ENCODE measurements around the gene IRAK1BP1. TPM values are rescaled to one million over a fixed set of nuclear protein-coding genes. Genes with fewer than 3 reads are reported as not detected.
"Not testable (repeated sequence)": the region's sequence is repeated elsewhere in the genome, so short reads cannot be mapped to it uniquely, and the experiment has no call there.

Gene IRAK1BP1
- total RNA-seq, 1 donor from 2014 or later, result 3.0 TPM

DNA sequence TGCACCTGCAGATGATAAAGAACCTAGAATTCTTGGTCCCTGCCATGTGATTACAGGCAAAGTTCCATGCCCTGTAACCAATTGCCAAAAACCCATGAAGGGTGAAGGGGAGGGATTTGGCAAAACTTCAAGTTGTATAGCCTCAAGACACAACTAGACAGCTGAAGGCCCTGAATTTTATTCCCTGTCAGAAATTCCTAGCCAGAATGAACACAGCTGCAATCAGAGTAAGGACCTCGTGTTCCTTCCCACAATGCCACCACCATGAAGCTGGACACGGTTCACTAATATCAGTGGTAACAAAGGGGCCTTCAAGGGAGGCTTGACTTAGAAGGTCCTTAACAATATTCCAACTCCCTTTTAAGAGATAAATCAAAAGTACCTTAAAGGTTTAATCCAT is 22.5 kb upstream of the IRAK1BP1 start:
- no peak for DNase-seq
- Mint-ChIP-seq H3K27me3 (peaks cover under 1% of the 10 kb centered on the region), H3K36me3 (ENCODE audit: low read depth) (no peaks in the 10 kb centered on the region), H3K27ac (no peak overlapping the region), H3K4me1 (no peaks in the 10 kb centered on the region), H3K4me3 (no peak overlapping the region), H3K9me3 (peaks cover 5% of the 10 kb centered on the region)
- no peak for ATAC-seq (ENCODE audit: low read depth)
- intact Hi-C loops (cut with micrococcal nuclease), result no loop called here
- TF ChIP-seq, protein P1, sequence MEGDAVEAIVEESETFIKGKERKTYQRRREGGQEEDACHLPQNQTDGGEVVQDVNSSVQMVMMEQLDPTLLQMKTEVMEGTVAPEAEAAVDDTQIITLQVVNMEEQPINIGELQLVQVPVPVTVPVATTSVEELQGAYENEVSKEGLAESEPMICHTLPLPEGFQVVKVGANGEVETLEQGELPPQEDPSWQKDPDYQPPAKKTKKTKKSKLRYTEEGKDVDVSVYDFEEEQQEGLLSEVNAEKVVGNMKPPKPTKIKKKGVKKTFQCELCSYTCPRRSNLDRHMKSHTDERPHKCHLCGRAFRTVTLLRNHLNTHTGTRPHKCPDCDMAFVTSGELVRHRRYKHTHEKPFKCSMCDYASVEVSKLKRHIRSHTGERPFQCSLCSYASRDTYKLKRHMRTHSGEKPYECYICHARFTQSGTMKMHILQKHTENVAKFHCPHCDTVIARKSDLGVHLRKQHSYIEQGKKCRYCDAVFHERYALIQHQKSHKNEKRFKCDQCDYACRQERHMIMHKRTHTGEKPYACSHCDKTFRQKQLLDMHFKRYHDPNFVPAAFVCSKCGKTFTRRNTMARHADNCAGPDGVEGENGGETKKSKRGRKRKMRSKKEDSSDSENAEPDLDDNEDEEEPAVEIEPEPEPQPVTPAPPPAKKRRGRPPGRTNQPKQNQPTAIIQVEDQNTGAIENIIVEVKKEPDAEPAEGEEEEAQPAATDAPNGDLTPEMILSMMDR (IDR thresholded peaks at IDR 0.05), result no peak
- POLR2A ChIA-PET, result no interaction called here
- CTCF ChIA-PET, result no interaction called here

- H3K4me3 Mint-ChIP-seq, result no peak overlapping the region
- POLR2A ChIA-PET, result no interaction called here
- H3K4me1 Mint-ChIP-seq, result no peaks in the 10 kb centered on the region
- peaks cover 4% of the 10 kb centered on the region for H3K9me3 Mint-ChIP-seq
- TF ChIP-seq, protein P1 (IDR thresholded peaks at IDR 0.05), result no peak
- ATAC-seq (ENCODE audit: low read depth) (no peak), DNase-seq (no peak)
- intact Hi-C loops (cut with micrococcal nuclease), result no loop called here
- no peaks in the 10 kb centered on the region for H3K36me3 Mint-ChIP-seq (ENCODE audit: low read depth)
- no peak overlapping the region for H3K27ac Mint-ChIP-seq
- CTCF ChIA-PET, result no interaction called here
- no peaks in the 10 kb centered on the region for H3K27me3 Mint-ChIP-seq
These were observed 21.8 kb upstream of the IRAK1BP1 start for GRCh38 chr6:78845567-78845966.

DNA sequence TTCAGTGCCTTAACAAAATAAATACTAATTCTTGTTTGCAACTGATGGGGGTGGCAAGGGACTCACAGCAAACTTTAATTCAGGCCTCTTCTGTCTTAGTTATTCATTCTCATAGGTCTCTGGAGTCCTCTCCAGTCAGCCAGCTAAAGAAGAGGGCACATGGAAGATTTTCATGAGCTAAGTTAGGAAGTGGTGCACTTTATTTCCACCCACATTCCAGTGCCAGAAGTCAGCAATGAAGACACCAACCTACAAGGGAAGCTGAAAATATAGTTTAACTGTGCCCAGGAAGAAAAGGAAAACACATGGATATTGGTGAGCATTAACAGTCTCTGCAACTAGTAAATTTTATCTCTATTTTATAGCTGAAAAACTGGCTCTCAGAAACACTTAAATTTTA is 16.7 kb upstream of the IRAK1BP1 start:
- H3K27me3 Mint-ChIP-seq, result no peaks in the 10 kb centered on the region
- DNase-seq (no peak), ATAC-seq (ENCODE audit: low read depth) (no peak)
- H3K4me1 Mint-ChIP-seq, result no peaks in the 10 kb centered on the region
- H3K27ac Mint-ChIP-seq, result no peak overlapping the region
- H3K36me3 Mint-ChIP-seq (ENCODE audit: low read depth), result no peaks in the 10 kb centered on the region
- ChIA-PET POLR2A (no interaction called here), CTCF (no interaction called here)
- H3K9me3 Mint-ChIP-seq, result peaks cover 4% of the 10 kb centered on the region
- intact Hi-C loops (cut with micrococcal nuclease), result no loop called here
- TF ChIP-seq, protein P1 (IDR thresholded peaks at IDR 0.05), result no peak
- no peak overlapping the region for H3K4me3 Mint-ChIP-seq

DNA sequence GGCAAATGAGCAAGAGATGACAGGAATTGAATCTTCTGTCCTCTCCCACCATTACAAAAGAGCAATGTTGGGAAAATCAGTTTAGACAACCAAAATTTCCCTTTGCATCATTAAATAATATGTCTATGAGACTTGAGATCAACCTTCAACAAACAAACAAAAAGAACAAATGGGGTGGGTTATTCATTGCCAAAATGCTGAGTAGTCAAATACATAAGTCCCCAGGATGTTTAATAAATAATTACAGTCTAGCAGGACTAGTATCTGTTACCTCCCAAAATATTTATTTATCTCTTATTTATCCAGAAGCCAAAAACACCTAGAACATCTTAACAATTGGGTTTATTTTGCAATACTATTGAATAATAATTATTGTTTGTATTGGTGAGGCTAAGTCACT is 16.2 kb upstream of the IRAK1BP1 start:
- ChIA-PET CTCF (no interaction called here), POLR2A (no interaction called here)
- intact Hi-C loops (cut with micrococcal nuclease), result no loop called here
- DNase-seq (no peak), ATAC-seq (ENCODE audit: low read depth) (no peak)
- Mint-ChIP-seq H3K27ac (no peak overlapping the region), H3K4me1 (no peaks in the 10 kb centered on the region), H3K4me3 (no peak overlapping the region), H3K36me3 (ENCODE audit: low read depth) (no peaks in the 10 kb centered on the region), H3K9me3 (peaks cover 4% of the 10 kb centered on the region), H3K27me3 (no peaks in the 10 kb centered on the region)
- TF ChIP-seq, protein P1 (IDR thresholded peaks at IDR 0.05), result no peak

DNA sequence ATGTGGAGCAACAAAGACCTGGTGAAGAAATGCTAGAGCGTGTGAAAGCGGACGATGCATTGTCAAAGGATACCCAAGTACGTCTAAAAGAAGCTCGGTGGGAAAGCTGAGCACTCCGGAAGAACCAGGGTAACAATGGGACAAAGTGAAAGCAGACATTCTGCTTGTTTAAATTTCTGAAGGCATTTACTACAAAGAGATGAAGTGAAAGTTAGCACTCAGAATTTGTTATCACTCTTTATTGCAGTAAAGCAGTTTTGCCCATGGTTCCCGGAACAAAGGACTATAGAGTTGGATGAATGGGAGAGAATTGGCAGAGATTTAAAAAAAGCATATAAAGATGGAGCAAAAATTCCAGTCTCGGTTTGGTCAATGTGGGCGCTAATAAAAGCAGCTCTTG is 12.8 kb upstream of the IRAK1BP1 start:
- POLR2A ChIA-PET, result no interaction called here
- DNase-seq (no peak), ATAC-seq (ENCODE audit: low read depth) (no peak)
- H3K36me3 Mint-ChIP-seq (ENCODE audit: low read depth), result no peaks in the 10 kb centered on the region
- TF ChIP-seq, protein P1 (IDR thresholded peaks at IDR 0.05), result no peak
- no peaks in the 10 kb centered on the region for H3K9me3 Mint-ChIP-seq
- H3K27ac Mint-ChIP-seq, result no peak overlapping the region
- H3K4me3 Mint-ChIP-seq, result no peak overlapping the region
- no peaks in the 10 kb centered on the region for H3K4me1 Mint-ChIP-seq
- intact Hi-C loops (cut with micrococcal nuclease), result no loop called here
- H3K27me3 Mint-ChIP-seq, result no peaks in the 10 kb centered on the region
- CTCF ChIA-PET, result no interaction called here

- ATAC-seq (ENCODE audit: low read depth); DNase-seq; H3K27me3 Mint-ChIP-seq; H3K36me3 Mint-ChIP-seq (ENCODE audit: low read depth); H3K4me3 Mint-ChIP-seq; H3K9me3 Mint-ChIP-seq; H3K4me1 Mint-ChIP-seq; H3K27ac Mint-ChIP-seq; CTCF ChIA-PET; POLR2A ChIA-PET; intact Hi-C loops (cut with micrococcal nuclease): not testable (repeated sequence)
These were observed 8.9 kb upstream of the IRAK1BP1 start for GRCh38 chr6:78858339-78858938.
